ENCODE measurements around the gene SNED1.

Gene SNED1

DNA sequence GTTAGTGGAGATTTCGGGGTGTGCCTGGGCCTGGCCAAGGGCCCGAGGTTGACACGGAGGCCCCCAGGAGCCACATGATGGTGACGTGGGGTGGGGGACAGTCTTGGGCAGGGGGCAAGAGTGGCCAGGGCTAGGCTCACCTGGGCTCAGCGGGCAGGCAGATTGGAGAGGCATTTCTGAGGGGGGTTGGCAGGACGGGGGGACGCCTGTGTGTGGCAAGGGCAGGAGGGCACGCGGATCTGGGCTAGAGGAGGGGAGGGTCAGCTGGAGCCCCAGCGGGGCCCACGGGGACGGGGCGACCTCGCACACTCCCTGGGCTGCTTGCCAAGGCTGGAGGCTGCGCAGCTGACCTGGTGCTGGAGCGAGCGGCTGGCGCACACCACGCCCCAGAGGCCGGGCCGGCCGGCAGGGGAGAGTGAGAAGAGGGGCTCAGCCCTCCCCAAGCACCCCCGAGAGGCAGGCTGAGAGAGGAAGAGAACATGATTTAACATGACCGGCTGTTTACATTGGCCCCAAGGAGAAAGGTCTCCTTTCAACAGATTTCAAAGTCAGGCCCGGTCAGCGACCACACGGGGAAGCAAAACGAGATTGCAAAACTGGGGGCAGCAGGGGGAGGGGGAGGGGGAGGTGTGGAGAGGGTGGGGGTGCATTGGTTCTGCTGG is 38.0 kb upstream of the SNED1 start:
- DNase-seq, result no peak

DNA sequence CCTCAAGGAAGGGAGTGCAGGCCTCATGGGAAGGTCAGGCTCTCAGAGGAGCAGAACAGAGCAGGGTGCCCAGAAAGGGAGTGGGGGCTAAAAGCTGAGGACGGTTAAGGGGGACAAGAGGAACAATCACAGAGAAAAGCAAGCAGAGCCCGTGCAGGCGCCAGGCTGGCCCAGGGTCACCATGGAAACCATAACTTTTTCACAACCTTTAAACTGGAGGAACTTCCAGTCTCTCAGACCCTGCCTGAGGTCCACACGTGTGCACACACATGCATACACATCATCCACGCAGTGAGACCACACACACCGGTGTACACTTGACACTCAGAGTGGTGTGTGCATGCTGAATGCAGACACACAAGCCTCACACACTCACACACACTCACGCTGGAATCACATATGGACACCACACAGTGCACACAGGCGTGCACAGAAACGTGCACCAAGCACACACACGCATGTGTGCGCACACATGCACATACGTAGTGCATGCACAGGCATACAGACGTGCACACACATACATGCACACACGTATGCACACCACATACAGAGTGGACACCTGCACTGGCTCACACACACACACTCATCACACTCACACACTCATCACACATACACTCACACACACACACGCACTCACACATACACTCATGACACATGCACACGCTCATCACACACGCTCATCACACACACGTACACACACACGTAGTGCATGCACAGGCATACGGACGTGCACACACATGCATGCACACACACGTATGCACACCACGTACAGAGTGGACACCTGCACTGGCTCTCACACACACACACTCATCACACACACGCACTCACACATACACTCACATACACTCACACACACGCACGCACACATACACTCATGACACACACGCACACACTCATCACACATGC is 37.2 kb upstream of the SNED1 start:
- Histone ChIP-seq H3K9me3 (replicated peaks; ENCODE audit: insufficient read depth, low read length) (no peaks in the 10 kb centered on the region), H3K36me3 (replicated peaks; ENCODE audit: insufficient read depth, low read length) (no peaks in the 10 kb centered on the region), H3F3A (ENCODE audit: insufficient read depth, low read length) (no peaks in the 10 kb centered on the region), H3K4me3 (ENCODE audit: low read length) (no peak overlapping the region), H3K27me3 (replicated peaks; ENCODE audit: insufficient read depth, low read length) (peaks cover 38% of the 10 kb centered on the region), H3K79me2 (ENCODE audit: low read length) (no peaks in the 10 kb centered on the region), H4K20me1 (ENCODE audit: insufficient read depth, low read length) (no peaks in the 10 kb centered on the region), H3K9me2 (replicated peaks; ENCODE audit: insufficient read depth, low read length) (no peaks in the 10 kb centered on the region), H3K4me1 (ENCODE audit: low read length) (no peaks in the 10 kb centered on the region), H3K27ac (ENCODE audit: low read length) (no peak overlapping the region), H2AFZ (ENCODE audit: low read length) (no peak overlapping the region), H3K9ac (ENCODE audit: low read length) (no peak overlapping the region), H3K4me2 (ENCODE audit: low read depth, low read length) (no peak overlapping the region)
- DNase-seq, result no peak
- TF ChIP-seq EZH2 (optimal IDR thresholded peaks at IDR 0.05; ENCODE audit: low read depth, low read length), result no peak
- TF ChIP-seq, protein P1, sequence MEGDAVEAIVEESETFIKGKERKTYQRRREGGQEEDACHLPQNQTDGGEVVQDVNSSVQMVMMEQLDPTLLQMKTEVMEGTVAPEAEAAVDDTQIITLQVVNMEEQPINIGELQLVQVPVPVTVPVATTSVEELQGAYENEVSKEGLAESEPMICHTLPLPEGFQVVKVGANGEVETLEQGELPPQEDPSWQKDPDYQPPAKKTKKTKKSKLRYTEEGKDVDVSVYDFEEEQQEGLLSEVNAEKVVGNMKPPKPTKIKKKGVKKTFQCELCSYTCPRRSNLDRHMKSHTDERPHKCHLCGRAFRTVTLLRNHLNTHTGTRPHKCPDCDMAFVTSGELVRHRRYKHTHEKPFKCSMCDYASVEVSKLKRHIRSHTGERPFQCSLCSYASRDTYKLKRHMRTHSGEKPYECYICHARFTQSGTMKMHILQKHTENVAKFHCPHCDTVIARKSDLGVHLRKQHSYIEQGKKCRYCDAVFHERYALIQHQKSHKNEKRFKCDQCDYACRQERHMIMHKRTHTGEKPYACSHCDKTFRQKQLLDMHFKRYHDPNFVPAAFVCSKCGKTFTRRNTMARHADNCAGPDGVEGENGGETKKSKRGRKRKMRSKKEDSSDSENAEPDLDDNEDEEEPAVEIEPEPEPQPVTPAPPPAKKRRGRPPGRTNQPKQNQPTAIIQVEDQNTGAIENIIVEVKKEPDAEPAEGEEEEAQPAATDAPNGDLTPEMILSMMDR (IDR thresholded peaks at IDR 0.05; ENCODE audit: low read length), result no peak
- TF ChIP-seq EZH2phosphoT487 (IDR thresholded peaks at IDR 0.05; ENCODE audit: low read length), result no peak

More for the DNA sequence above, 38.0 kb upstream of the SNED1 start:
- Histone ChIP-seq H3K9ac (ENCODE audit: low read length) (no peak overlapping the region), H2AFZ (ENCODE audit: low read length) (no peak overlapping the region), H3K4me1 (ENCODE audit: low read length) (no peaks in the 10 kb centered on the region), H3K9me3 (replicated peaks; ENCODE audit: insufficient read depth, low read length) (no peaks in the 10 kb centered on the region), H3K4me3 (ENCODE audit: low read length) (no peak overlapping the region), H3K36me3 (replicated peaks; ENCODE audit: insufficient read depth, low read length) (no peaks in the 10 kb centered on the region), H3K4me2 (ENCODE audit: low read depth, low read length) (no peak overlapping the region), H3K79me2 (ENCODE audit: low read length) (no peaks in the 10 kb centered on the region), H3F3A (ENCODE audit: insufficient read depth, low read length) (no peaks in the 10 kb centered on the region), H3K9me2 (replicated peaks; ENCODE audit: insufficient read depth, low read length) (no peaks in the 10 kb centered on the region), H3K27ac (ENCODE audit: low read length) (no peak overlapping the region), H4K20me1 (ENCODE audit: insufficient read depth, low read length) (no peaks in the 10 kb centered on the region), H3K27me3 (replicated peaks; ENCODE audit: insufficient read depth, low read length) (peaks cover 43% of the 10 kb centered on the region)
- TF ChIP-seq EZH2 (optimal IDR thresholded peaks at IDR 0.05; ENCODE audit: low read depth, low read length) (no peak), EZH2phosphoT487 (IDR thresholded peaks at IDR 0.05; ENCODE audit: low read length) (no peak)
- TF ChIP-seq, protein P1 (IDR thresholded peaks at IDR 0.05; ENCODE audit: low read length), result no peak

DNA sequence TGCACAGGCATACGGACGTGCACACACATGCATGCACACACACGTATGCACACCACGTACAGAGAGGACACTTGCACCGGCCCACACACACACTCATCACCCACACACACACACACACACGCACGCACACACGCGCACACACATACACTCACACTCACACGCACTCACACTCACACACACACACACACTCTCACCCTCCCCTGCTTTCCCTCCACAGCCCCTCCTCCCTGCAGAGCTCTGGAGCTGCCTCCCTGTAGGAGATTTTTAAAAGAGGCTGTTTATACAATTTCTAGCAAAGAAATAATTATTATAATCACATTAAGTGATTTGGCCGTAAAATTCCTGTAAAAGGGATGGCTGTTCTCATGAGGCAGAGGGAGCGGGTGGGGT is 36.5 kb upstream of the SNED1 start:
- no peaks in the 10 kb centered on the region for H3K9me3 ChIP-seq (replicated peaks; ENCODE audit: insufficient read depth, low read length)
- H3K27me3 ChIP-seq (replicated peaks; ENCODE audit: insufficient read depth, low read length), result peaks cover 31% of the 10 kb centered on the region
- H3K27ac ChIP-seq (ENCODE audit: low read length), result no peak overlapping the region
- no peaks in the 10 kb centered on the region for H3K4me1 ChIP-seq (ENCODE audit: low read length)
- H3K4me2 ChIP-seq (ENCODE audit: low read depth, low read length), result no peak overlapping the region
- DNase-seq, result no peak
- H4K20me1 ChIP-seq (ENCODE audit: insufficient read depth, low read length), result no peaks in the 10 kb centered on the region
- H3K9me2 ChIP-seq (replicated peaks; ENCODE audit: insufficient read depth, low read length), result no peaks in the 10 kb centered on the region
- H3K4me3 ChIP-seq (ENCODE audit: low read length), result no peak overlapping the region
- no peaks in the 10 kb centered on the region for H3K36me3 ChIP-seq (replicated peaks; ENCODE audit: insufficient read depth, low read length)
- TF ChIP-seq EZH2phosphoT487 (IDR thresholded peaks at IDR 0.05; ENCODE audit: low read length) (no peak), EZH2 (optimal IDR thresholded peaks at IDR 0.05; ENCODE audit: low read depth, low read length) (no peak)
- TF ChIP-seq, protein P1 (IDR thresholded peaks at IDR 0.05; ENCODE audit: low read length), result no peak
- H3K79me2 ChIP-seq (ENCODE audit: low read length), result no peaks in the 10 kb centered on the region
- no peak overlapping the region for H3K9ac ChIP-seq (ENCODE audit: low read length)
- no peak overlapping the region for H2AFZ ChIP-seq (ENCODE audit: low read length)
- no peaks in the 10 kb centered on the region for H3F3A ChIP-seq (ENCODE audit: insufficient read depth, low read length)
